Activated T-cell treated with anti-CD3 and anti-CD28 coated beads for 4 hours (primary cell): ENCODE data around the gene CDCP2.

Experiments used
- DNase-seq: peaks from one replicate; pipeline ENCODE4 v3.0.0-alpha.2; 2020

Gene CDCP2

GRCh38 chr1:54084794-54085193, 68.0 kb downstream of the CDCP2 start:
- DNase-seq, result no peak
